Stimulated activated CD8-positive, alpha-beta memory T cell treated with anti-CD3 and anti-CD28 coated beads, Interleukin-2, amount 100 ng/mL, for 48 hours (primary cell): ENCODE results near the gene SUPT6H.

ENCODE experiments used
- DNase-seq, 2 donors: peaks; one replicate each; pipeline ENCODE4 v3.0.0-alpha.2; 2020; ENCODE audit warnings: low read depth in 2 of 2

The SUPT6H gene

DNA sequence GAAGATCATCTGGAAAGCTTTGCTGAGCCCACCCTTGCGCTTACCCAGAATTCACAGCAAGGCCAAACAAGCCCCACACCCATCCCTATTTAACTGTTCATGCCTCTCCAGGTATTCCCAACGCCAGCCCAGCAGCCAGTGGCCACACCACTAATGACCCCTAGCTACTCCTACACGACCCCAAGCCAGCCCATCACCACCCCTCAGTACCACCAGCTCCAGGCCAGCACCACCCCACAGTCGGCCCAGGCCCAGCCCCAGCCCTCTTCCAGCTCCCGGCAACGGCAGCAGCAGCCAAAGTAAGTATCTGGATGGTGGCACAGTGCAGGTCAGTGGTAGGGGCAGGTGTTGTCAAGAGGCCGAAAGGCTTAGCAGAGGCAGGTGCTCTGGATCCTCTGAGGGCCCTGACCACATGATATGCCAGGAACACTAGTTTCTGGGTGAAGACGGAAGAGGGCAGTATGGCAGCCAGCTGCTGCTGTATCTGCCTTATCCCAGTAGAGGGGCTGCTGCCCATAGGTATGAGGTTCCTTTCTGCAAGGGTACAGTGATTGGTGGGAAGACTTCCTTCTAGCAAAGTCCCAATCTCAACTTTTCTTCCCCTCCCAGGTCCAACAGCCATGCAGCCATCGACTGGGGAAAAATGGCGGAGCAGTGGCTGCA, 39.0 kb downstream of the SUPT6H start:
- no peak for DNase-seq

GRCh38 chr17:28702026-28702751, 40.2 kb downstream of the SUPT6H start:
- no peak for DNase-seq

DNA sequence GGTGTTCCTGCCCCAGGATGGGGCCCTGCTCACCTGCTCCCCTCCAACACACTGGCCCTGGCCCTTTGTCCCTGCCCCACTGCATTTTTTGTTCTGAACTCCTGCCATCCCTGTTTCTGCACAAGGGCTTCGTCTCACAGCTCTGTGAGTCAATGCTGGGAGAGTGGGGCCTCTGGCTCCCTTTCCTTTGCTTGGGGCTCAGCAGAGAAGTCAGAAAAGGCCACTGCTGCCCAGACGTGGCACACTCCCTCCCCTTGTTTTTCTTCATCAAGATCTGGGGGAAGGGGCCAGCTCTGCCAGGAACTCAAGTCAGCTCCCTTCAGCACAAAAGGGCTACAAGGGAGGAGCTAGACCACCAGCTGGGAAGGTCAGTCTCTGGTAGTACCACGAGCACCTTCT, 40.7 kb downstream of the SUPT6H start:
- no peak for DNase-seq

- DNase-seq: no peak
Measured at GRCh38 chr17:28703552-28704218, 41.7 kb downstream of the SUPT6H start.

GRCh38 chr17:28704219-28704858, 42.3 kb downstream of the SUPT6H start:
- DNase-seq: no peak

GRCh38 chr17:28705074-28705659, 43.2 kb downstream of the SUPT6H start:
- DNase-seq: no peak

- no peak for DNase-seq
Measured at GRCh38 chr17:28705728-28706334, 43.8 kb downstream of the SUPT6H start.

GRCh38 chr17:28706471-28707338, 44.7 kb downstream of the SUPT6H start:
- DNase-seq: no peak

- no peak for DNase-seq
Measured at GRCh38 chr17:28707339-28707720, 45.3 kb downstream of the SUPT6H start.

- peak; percentile 81 to 88 for DNase-seq
Measured at GRCh38 chr17:28710861-28711722, 49.1 kb downstream of the SUPT6H start.

GRCh38 chr17:28711723-28712031, 49.7 kb downstream of the SUPT6H start, which contains the start of gene PROCA1:
Gene PROCA1, minus strand, starts transcription at chr17:28711888. Its CDS starts 228 bp downstream, at chr17:28711660.
- DNase-seq: no peak

DNA sequence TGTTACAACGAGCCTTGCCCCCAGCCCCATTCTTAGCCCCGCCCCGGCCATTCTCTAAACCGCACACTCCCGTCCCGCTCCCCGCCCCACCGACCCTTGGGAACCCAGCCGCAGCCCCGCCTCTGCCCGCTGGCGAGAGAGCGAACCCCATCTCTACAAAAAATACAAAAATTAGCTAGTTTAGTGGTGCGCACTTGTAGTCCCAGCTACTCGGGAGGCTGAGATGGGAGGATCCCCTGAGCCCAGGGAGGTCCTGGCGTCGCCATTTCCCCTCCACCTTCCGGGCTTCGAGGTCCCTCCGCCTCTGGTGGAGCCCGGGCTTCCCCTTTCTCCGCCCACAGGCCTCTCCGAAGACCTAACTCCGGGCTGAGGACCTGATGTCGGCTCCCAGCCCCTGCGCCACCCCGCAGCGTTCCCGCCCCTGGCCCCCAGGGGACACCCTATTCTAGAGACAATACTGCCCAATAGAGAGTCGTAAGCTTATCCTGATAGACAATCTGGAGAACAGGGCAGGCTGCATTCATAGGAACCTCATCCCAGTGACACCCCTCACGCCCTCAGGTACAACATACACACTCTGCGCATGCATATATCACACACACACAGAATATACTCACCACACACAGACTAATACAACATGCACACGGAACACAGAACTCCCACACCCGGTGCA, 50.2 kb downstream of the SUPT6H start:
- DNase-seq: no peak

DNA sequence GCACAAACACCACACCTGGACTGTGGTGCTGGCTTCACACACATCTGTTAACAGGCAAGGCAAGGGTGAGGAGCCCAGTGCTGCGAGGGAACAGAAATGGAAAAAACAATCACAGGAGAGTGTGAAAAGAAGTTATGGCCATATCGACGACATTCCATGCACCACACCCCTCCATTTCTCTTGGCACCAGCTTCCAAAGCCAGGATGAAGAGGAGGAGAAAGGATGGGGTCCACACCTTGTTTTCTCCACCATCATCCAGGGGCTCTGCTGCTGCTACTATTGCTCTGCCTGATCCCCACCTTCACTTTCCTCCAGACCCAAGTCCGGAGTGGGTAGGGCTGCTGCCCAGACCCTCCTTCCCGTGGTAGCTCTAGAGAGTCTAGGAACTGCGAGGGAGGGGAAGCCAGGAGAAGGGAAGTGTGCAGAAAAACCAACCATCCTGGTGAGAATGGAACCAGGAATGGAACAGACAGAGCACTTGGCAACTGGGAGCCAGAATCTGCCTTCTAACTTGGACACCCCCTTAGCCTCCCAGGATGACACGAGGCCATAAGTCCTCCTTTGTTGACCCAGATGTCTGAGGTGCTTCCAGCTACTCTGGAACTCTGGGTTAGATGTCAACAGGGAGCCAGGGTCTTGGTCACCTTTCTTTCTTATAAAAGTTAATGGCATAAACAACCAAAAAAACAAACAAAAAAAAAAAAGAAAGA, 50.9 kb downstream of the SUPT6H start:
- DNase-seq: no peak

GRCh38 chr17:28714281-28714680, 52.3 kb downstream of the SUPT6H start:
- DNase-seq: no peak

DNA sequence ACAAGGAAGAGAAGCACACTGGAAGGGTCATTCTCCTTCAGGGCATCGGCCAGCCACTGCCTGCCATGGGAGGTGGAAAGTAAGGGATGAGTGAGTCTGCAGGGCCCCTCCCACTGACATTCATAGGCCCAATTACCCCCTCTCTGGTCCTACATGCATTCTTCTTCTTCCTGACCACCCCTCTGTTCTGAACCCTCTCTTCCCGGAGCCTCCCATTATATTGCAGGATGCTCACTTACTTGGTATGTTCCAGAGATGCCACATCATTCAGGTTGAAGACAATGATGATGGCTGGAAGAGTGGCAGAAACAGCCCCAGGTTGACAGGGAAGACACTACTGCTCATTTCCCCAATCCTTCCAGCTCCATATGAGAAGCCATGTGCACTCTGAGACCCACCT, 53.2 kb downstream of the SUPT6H start:
- no peak for DNase-seq

- DNase-seq: no peak
Measured at GRCh38 chr17:28716740-28717577, 55.0 kb downstream of the SUPT6H start.

DNA sequence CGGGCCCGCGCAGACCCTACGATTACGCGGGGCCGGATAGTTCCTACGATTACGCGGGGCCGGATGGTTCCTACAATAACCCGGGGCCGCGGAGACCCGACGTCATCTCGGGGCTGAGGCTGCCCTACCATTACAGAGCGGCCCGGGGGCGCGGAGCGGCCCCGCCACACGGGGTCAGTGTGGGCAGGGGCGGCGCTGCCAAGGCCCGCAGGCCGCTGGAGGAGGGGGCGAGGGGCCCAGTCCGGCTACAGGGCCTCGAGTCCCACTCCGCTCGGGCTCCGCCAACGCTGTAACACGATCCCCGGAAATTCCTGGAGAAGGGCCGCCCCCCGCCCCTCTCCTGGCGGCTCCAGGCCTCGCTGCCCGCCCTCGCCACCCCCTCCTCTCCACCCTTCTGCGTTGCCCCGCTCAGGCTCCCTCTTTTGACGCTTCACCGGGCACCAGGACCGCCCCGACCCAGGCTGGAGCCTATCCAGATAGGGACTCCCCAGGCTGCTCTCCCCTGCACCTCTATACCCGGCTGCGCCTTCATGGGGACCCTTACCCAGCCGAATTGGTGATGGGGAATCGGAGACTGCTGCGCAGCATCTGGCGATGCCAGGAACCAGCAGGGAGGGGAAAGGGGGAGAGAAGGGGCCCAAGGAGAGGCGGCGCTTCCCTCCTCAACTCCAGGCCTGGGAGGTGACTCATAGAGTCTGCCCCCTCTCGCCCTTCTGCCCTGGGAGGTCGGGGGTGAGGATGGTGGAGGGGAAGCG, 55.8 kb downstream of the SUPT6H start, which contains the start of gene RAB34:
TSS of gene RAB34 (minus strand) at position 291 of the 755 bp plus-strand sequence. CDS start 602 bp downstream, outside the sequence.
- no peak for DNase-seq
